Spleen (tissue), 11 donors: Measurements from ENCODE around the gene LMCD1. TPM values are rescaled to one million over a fixed set of nuclear protein-coding genes. Genes with fewer than 3 reads are reported as not detected.
A peak's percentile ranks its signal among the peaks of the same experiment; 100 is the strongest.

Experiments used
- DNase-seq: peaks from one replicate; pipeline ENCODE4 v3.0.0-alpha.2; 2020
- H3K27ac ChIP-seq, 8 donors: fragments of 200-600 bp; sonication (generic) in 7 of 8; 1 replicate in 4 of 8; 2 replicates in 4 of 8; pipeline versions ENCODE4 v1.5.0 to v1.8.0; 2016 to 2021; ENCODE audit warnings: inconsistent platforms in 4 of 8, mild to moderate bottlenecking in 4 of 8, moderate library complexity in 1 of 8
- H3K27me3 ChIP-seq, 7 donors: fragments of 200-600 bp; sonication (generic) in 6 of 7; replicated peaks in 1 of 7; 1 replicate in 4 of 7; 2 replicates in 3 of 7; pipeline versions ENCODE4 v1.5.0 to v1.8.0; 2016 to 2021; ENCODE audit warnings: inconsistent platforms in 3 of 7, mild to moderate bottlenecking in 1 of 7
- H3K36me3 ChIP-seq, 6 donors: fragments of 200-600 bp; sonication (generic) in 5 of 6; 1 replicate in 4 of 6; 2 replicates in 2 of 6; pipeline versions ENCODE4 v1.5.0 to v1.8.0; 2016 to 2021; ENCODE audit warnings: inconsistent platforms in 2 of 6
- H3K4me1 ChIP-seq, 6 donors: fragments of 200-600 bp; sonication (generic) in 5 of 6; 1 replicate in 3 of 6; 2 replicates in 3 of 6; pipeline versions ENCODE4 v1.5.0 to v1.8.0; 2016 to 2021; ENCODE audit warnings: inconsistent platforms in 3 of 6
- H3K4me3 ChIP-seq, 8 donors: fragments of 200-600 bp; sonication (generic) in 7 of 8; 1 replicate in 4 of 8; 2 replicates in 4 of 8; pipeline versions ENCODE4 v1.5.0 to v1.8.0; 2016 to 2021; ENCODE audit warnings: inconsistent platforms in 4 of 8, mild to moderate bottlenecking in 4 of 8, moderate library complexity in 2 of 8
- H3K9me3 ChIP-seq, 8 donors: fragments of 200-600 bp; sonication (generic) in 7 of 8; 1 replicate in 4 of 8; 2 replicates in 4 of 8; pipeline versions ENCODE4 v1.5.0 to v1.8.0; 2016 to 2021; ENCODE audit warnings: inconsistent platforms in 4 of 8
- CTCF ChIP-seq, 11 experiments: fragments of 200-600 bp in 7 of 11; fragments of 450-650 bp in 4 of 11; sonication (generic) in 4 of 11; IDR thresholded peaks in 8 of 11; conservative IDR thresholded peaks in 3 of 11; 1 replicate in 7 of 11; 2 replicates in 4 of 11; pipeline versions ENCODE4 v1.4.0 to v1.8.0; 2016 to 2021; ENCODE audit warnings: antibody characterized with exemption in 11 of 11, inconsistent platforms in 4 of 11, mild to moderate bottlenecking in 1 of 11
- POLR2A ChIP-seq, 3 donors: fragments of 450-650 bp; IDR thresholded peaks; one replicate each; pipeline ENCODE4 v1.5.1; 2017; ENCODE audit warnings: antibody characterized with exemption in 3 of 3, mild to moderate bottlenecking in 1 of 3
- POLR2AphosphoS5 ChIP-seq, 3 donors: sonication (generic); formaldehyde crosslinking; IDR thresholded peaks; one replicate each; pipeline ENCODE4 v1.5.1; 2017; ENCODE audit warnings: antibody characterized with exemption in 3 of 3
- WGBS, 5 donors: extraction: QIAGEN DNeasy Blood & Tissue Kit in 3 of 5; methylation state at CpG; one replicate each; pipeline versions ENCODE4 v1.1.5 to v1.1.7; 2013 to 2018; 5-methylcytosine and 5-hydroxymethylcytosine counted together
- intact Hi-C: fragments of 100-400 bp; cut with DNase I; formaldehyde crosslinking; loops from one replicate; pipeline ENCODE4 v1.15.0; 2023; ENCODE audit warnings: low total_unique reads
- polyA plus RNA-seq, 3 donors: library from polyadenylated mRNA; stranded (reverse); fragments of 200-250 nt; gene quantifications; one replicate each; pipeline ENCODE4 v1.2.1, GENCODE V29; 2013
- total RNA-seq, 7 donors: library from RNA; depleted of rRNA in 3 of 7; stranded (reverse); fragments of >200 nt in 3 of 7; fragmentation: NEBNext Ultra II Directional in 4 of 7; extraction: Animal tissue kit (Norgen Biotek cat#: 25700) in 4 of 7; gene quantifications; one replicate each; pipeline versions ENCODE4 v1.1.0 to v1.2.1, GENCODE V29; 2016 to 2021
- donor health status: healthy with polysubstance abuse.
- donor health status: DM: no; HTN: no; CAD: no; lungs with moderate emphysema.
- donor health status: DM: no; HTN: no; CAD: no.
- donor health status: Bipolar disorder and iron deficiency.
- donor health status: healthy.
- donor health status: DM: no; HTN: no; CAD: no.
- donor health status: DM: yes; HTN: yes; CAD: no.

Gene LMCD1
- total and polyA plus RNA-seq, 10 donors = 24.5 to 203 (median 78.7) TPM

GRCh38 chr3:8482263-8482662 is 19.4 kb upstream of the LMCD1 start:
- no peaks in the 10 kb centered on the region for H3K36me3 ChIP-seq
- peaks cover 0 to 15% (median 8%) of the 10 kb centered on the region in 6 donors for H3K4me1 ChIP-seq
- H3K27me3 ChIP-seq = no peaks in the 10 kb centered on the region
- intact Hi-C loops = no loop called here
- DNase-seq = no peak
- H3K9me3 ChIP-seq = no peaks in the 10 kb centered on the region
- peak overlapping the region in 7 of 8 donors; percentile 46 to 69 (median 56) for H3K27ac ChIP-seq
- WGBS, 5 donors = 61 to 75% (median 68%) methylated on average over 2 of the region's 2 CpGs
- no peak overlapping the region for H3K4me3 ChIP-seq
- no peak for TF ChIP-seq CTCF (IDR thresholded peaks at IDR 0.05 in 8 of 11, conservative IDR thresholded peaks at IDR 0.05 in 3 of 11)
- TF ChIP-seq POLR2AphosphoS5 (IDR thresholded peaks at IDR 0.05) = peak in 1 of 3 donors; percentile 49

GRCh38 chr3:8482960-8483665 is 18.5 kb upstream of the LMCD1 start:
- DNase-seq = no peak

GRCh38 chr3:8484409-8485140 is 17.0 kb upstream of the LMCD1 start:
- Histone ChIP-seq H3K4me3 (no peak overlapping the region), H3K4me1 (peaks cover 0 to 15% (median 8%) of the 10 kb centered on the region in 6 donors), H3K27ac (no peak overlapping the region), H3K36me3 (no peaks in the 10 kb centered on the region), H3K9me3 (no peaks in the 10 kb centered on the region), H3K27me3 (no peaks in the 10 kb centered on the region)
- 89 to 97% (median 90%) methylated on average over 5 of the region's 5 CpGs for WGBS, 5 donors
- DNase-seq = no peak
- no peak for TF ChIP-seq POLR2AphosphoS5 (IDR thresholded peaks at IDR 0.05)
- no peak for TF ChIP-seq POLR2A (IDR thresholded peaks at IDR 0.05)
- TF ChIP-seq CTCF (IDR thresholded peaks at IDR 0.05 in 8 of 11, conservative IDR thresholded peaks at IDR 0.05 in 3 of 11) = no peak
- intact Hi-C loops = no loop called here

More at GRCh38 chr3:8482960-8483665, 18.5 kb upstream of the LMCD1 start:
- no peaks in the 10 kb centered on the region for H3K36me3 ChIP-seq
- H3K4me1 ChIP-seq = peaks cover 0 to 15% (median 8%) of the 10 kb centered on the region in 6 donors
- no peaks in the 10 kb centered on the region for H3K27me3 ChIP-seq
- 60 to 70% (median 63%) methylated on average over 4 of the region's 4 CpGs for WGBS, 5 donors
- H3K27ac ChIP-seq = peak overlapping the region in 7 of 8 donors; percentile 46 to 69 (median 56)
- no peak overlapping the region for H3K4me3 ChIP-seq
- no peaks in the 10 kb centered on the region for H3K9me3 ChIP-seq
- intact Hi-C loops = no loop called here
- TF ChIP-seq POLR2A (IDR thresholded peaks at IDR 0.05) (no peak), POLR2AphosphoS5 (IDR thresholded peaks at IDR 0.05) (peak in 2 of 3 donors; percentile 15 to 46)

- TF ChIP-seq CTCF (IDR thresholded peaks at IDR 0.05 in 8 of 11, conservative IDR thresholded peaks at IDR 0.05 in 3 of 11) (no peak), POLR2A (IDR thresholded peaks at IDR 0.05) (no peak), POLR2AphosphoS5 (IDR thresholded peaks at IDR 0.05) (no peak)
- Histone ChIP-seq H3K27me3 (no peaks in the 10 kb centered on the region), H3K9me3 (no peaks in the 10 kb centered on the region), H3K27ac (no peak overlapping the region), H3K36me3 (no peaks in the 10 kb centered on the region), H3K4me3 (no peak overlapping the region), H3K4me1 (peaks cover 0 to 15% (median 8%) of the 10 kb centered on the region in 6 donors)
- DNase-seq = no peak
- WGBS, 5 donors = 81 to 94% (median 89%) methylated on average over 3 of the region's 3 CpGs
- intact Hi-C loops = no loop called here
These were observed 16.3 kb upstream of the LMCD1 start for GRCh38 chr3:8485141-8485870.
